Measurements from ENCODE around the gene EFCC1.

Gene EFCC1

DNA sequence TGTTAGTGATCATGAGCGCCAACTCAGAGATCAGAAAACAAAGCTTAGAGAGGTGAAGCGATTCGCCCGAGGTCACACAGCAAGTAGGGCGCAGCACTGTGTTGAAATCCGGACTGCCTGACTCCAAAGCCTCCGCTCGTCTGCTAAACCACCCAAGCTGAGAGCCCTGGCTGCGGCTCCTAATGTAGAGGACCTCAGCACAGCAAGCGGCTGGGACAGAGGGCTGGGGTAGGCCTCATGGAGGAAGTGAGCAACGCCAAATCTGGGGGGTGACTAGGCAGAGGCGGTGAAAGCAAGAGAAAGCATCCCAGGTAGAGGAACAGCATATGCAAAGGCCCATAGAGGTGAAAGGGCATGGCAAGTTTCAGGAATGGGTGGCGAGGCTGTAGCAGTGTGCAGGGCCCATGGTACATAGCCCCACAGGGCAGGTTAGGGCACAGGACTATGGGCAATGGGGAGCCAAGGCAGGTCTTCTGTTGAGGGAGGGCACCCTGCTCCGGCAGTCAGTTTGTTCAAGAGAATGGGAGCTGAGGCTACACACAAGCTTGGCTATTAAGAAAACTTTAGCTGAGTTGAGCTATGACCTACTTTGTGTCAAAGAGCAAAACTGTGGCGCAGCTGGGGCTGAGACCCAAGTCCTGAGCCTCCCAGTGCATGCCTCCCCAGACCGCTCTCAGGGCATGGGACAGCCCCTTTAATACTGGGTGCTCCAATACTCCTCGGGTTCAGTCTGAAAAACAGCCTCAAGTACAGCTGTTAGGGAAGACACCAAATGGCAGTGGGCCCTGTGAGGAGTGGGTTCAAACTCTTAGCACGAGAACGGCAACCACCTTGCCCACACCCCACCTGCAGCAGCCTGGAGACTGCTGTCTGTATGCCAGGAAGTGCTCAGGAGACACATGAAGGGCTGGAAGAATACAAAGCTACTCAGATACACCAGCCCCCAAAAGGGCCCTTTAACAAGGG lies 6.2 kb upstream of the EFCC1 start:
- no peak for DNase-seq

GRCh38 chr3:128995737-128996136 lies 5.4 kb upstream of the EFCC1 start:
- DNase-seq = no peak

- DNase-seq = no peak
Observed at GRCh38 chr3:128996200-128996599, 4.9 kb upstream of the EFCC1 start.

DNA sequence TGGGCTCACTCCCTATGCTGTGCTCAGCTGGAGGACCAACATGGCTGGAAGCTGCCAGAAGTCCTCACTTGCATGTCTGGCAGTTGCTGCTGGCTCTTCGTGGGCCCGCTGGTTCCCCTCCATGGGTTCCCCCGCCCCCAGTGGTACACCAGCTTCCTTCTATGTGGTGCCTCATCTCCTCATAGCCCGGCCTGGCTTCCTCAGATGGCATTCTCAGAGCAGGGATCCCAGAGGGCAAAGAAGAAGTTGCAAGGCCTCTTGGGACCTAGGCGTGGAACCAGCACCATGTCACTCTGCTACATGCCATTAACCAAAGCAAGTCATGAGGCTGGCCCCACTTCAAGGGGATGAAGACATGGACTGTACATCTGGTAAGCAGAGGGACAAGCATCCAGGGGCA lies 4.4 kb upstream of the EFCC1 start:
- DNase-seq = no peak

GRCh38 chr3:128997486-128998133 lies 3.5 kb upstream of the EFCC1 start:
- no peak for DNase-seq

- DNase-seq = no peak
Observed at GRCh38 chr3:128998561-128998960, 2.5 kb upstream of the EFCC1 start.

GRCh38 chr3:128999102-128999501 lies 2.0 kb upstream of the EFCC1 start:
- DNase-seq = no peak

DNA sequence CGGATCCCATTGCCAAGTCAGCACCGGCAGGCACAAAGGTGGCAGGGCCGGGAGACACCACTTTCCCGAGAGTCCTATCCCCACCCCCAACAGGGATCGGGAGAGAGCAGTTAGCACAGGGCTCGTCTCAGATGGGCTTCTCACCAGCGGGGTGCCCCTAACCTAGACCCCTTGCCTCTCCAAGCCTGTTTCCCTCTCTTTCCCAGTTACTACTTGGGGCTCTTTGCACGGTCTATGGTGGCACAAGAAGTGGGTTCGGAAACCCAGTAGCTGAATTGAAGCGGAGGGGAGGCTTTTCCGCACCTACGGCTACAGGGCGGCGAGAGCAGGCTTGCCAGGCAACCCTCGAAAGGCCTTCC lies 383 bp upstream of the EFCC1 start:
- peak; percentile 39 for DNase-seq

DNA sequence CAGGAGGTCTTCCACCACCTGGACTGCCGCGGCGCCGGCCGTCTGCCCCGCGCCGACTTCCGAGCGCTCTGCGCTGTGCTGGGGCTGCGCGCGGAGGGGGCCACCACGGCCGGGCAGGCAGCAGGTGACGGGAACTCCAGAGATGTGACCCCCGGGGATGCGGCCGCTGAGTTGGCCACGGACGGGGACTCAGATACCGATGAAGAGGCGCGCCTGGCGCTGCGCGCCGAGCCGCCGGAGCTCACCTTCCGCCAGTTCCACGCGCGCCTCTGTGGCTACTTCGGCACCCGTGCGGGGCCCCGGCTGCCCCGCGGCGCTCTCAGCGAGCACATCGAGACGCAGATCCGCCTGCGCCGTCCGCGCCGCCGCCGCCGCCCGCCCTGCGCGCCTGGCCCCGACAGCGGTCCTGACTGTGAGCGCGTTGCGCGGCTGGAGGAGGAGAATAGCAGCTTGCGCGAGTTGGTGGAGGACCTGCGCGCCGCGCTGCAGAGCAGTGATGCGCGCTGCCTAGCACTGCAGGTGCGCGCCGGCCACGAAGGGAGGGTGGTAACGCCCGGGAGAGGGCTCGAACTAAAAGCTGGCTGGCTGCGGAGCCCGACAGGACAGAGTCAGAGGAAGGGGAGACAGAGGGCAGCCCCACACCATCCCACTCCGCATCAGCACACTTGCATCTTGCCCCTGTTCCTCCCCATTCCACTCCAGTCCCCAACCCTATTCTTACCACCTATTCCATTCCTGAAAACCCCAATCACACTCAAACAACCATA lies 885 bp downstream of the EFCC1 start:
- DNase-seq = peak; percentile 61

GRCh38 chr3:129002573-129003569 lies 1.8 kb downstream of the EFCC1 start:
- no peak for DNase-seq

DNA sequence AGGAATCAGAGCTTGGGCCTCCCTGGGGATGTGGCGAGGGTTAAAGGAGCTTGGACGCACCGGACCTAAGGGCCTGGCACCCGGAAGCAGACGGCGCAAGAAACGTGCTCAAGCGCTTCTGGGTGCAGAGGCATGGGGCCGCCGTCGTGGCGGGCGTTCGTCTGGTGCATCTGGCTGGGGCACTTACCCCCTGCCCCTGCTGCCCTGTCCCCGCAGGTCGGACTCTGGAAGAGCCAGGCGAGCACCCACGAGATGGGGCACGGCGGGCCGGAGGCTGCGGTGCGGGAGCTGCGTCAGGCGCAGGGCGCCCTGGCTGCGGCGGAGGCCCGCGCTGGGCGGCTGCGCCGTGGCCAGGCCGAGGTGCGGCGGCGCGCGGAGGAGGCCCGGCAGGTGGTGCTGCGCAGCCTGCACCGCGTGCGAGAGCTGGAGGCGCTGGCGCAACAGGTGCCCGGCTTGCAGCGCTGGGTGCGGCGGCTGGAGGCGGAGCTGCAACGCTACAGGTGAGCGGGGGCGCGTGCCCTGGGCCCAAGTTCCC lies 2.5 kb downstream of the EFCC1 start:
- no peak for DNase-seq

DNA sequence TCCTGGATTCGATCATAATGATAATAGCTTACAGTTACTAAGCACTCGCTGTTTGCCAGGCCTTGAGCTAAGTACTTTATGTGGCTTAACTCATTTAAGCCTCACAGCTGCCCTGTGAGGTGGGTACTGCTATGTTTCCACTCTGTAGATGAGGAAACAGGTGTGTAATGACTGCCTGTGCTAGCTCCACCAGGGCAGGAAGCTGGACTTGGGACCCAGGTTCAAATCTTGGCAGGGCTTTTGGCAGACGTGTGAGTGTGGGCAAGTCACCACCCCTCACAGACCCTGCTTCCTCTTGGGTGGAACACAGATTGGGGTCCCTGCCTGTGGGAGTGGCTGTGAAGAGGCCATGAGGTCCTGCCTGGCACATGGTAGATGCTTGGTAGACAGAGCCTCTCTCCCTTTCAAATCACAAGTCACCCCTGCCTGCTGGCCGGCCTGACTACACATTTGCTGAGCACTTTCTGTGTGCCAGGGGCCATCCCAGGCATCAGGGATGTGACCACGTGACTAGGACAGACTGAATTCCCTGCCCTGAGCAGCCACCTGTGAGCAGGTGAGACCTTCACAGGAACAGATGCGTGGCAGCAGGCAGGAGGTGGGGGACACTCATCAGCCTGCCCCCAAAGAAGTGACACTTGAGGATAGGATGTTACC lies 3.7 kb downstream of the EFCC1 start:
- DNase-seq = no peak

DNA sequence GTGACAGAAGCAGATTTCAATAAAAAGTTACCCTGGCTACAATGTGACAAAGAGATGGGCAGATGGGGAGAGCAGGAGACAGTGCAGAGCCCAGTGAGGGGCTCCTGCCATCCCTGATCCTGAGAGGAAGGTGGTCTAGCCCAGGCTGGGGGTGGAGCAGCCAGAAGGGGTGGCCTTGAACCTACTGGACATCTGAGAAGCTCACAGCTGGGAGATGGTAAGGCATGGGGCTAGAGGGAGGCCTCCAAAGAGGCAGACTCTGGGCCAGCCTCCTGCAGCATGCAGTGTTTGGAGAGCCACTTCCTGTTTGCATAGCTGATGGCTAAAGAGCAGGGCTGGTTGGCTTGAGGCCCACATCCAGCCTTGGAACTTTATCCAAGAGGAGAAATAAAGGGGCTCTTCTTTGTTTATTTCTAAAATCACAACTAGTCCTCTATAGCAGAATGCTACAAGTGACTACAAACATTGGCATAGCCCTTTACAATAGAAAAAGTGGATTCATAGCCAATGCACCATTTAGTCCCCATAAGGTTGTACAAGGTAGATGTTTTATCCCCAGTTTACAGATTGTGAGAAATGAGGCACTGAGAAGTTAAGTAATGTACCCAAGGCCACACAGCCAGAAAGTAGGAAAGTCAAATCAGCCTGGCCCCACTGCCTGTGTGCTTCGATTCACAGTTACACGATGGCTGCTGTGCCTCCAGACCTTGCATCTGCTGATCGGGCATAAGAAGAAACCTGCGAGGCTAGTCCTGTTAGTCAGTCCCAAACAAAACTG lies 4.6 kb downstream of the EFCC1 start:
- DNase-seq = no peak

- DNase-seq = no peak
Observed at GRCh38 chr3:129006864-129007263, 5.8 kb downstream of the EFCC1 start.

- no peak for DNase-seq
Observed at GRCh38 chr3:129007792-129008191, 6.7 kb downstream of the EFCC1 start.

- no peak for DNase-seq
Observed at GRCh38 chr3:129009266-129009665, 8.2 kb downstream of the EFCC1 start.

DNA sequence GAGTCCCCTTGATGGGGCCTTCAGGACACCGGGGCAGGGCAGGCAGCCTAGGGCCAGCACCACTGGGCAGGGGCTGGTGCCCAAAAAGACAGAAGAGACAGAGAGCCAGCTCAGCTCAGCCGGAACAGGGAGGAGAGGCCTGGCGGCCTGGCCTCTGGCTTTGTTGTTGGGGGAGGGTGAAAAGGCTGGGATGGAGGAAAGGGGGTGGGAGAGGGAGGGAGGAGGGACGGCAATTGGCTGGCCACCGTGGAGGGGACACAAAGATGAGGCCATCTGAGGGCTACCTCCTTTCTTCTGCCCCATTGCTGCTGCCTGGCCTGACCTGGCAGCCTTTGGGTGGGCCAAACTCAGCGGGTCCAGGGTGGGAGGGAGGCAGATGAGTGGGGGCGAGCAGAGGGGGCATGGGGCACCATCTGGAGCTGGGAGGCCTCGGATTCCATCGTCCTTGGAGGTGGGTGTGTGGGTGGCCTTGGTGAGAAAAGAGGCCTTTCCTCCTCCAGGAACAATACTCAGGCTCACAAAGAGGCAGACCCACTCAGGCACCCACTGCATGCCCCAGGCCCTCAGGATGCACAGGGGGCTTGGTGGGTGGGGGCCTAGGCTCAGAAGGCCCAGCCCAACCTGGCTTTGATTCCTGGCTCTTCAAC lies 9.3 kb downstream of the EFCC1 start:
- DNase-seq = peak; percentile 50

GRCh38 chr3:129013491-129013891 lies 12.4 kb downstream of the EFCC1 start:
- no peak for DNase-seq

GRCh38 chr3:129014148-129014547 lies 13.0 kb downstream of the EFCC1 start:
- no peak for DNase-seq

- no peak for DNase-seq
Observed at GRCh38 chr3:129014793-129015345, 13.8 kb downstream of the EFCC1 start.
